GM18508 (cell line): ENCODE data around the gene CCDC181.

Source experiments
- ATAC-seq: cut with Tn5 transposase; IDR thresholded peaks from one replicate; pipeline ENCODE4 v1.9.1; 2021; ENCODE audit warnings: moderate number of reproducible peaks; ENCODE audit not compliant: insufficient read depth, unreplicated experiment

Gene CCDC181

GRCh38 chr1:169427081-169427641, at the start of gene CCDC181:
Gene CCDC181, minus strand, starts transcription at chr1:169427474. Its CDS starts 2,547 bp downstream, at chr1:169424927.
- ATAC-seq = no peak

- no peak for ATAC-seq
These were observed 48.6 kb upstream of the CCDC181 start for GRCh38 chr1:169475806-169476387.

- no peak for ATAC-seq
These were observed 47.2 kb upstream of the CCDC181 start for GRCh38 chr1:169474302-169474995.

DNA sequence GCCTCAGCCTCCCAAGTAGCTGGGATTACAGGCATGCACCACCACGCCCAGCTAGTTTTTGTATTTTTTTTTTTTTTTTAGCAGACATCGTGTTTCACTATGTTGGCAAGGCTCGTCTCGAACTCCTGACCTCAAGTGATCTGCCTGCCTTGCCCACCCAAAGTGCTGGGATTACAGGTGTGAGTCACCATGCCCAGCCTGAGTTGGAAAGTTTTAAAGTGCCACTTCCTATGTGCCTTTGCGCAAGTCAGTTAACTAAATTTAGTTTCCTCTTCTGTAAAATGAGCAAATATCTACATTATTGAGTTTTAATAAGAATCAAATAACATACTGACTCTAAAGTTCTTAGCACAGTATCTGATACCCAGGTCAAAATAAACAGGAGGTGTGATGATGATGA, 46.1 kb upstream of the CCDC181 start:
- no peak for ATAC-seq

- ATAC-seq = no peak
These were observed 45.5 kb upstream of the CCDC181 start for GRCh38 chr1:169472738-169473137.

- ATAC-seq = no peak
These were observed 41.7 kb upstream of the CCDC181 start for GRCh38 chr1:169468982-169469381.

- no peak for ATAC-seq
These were observed 39.3 kb upstream of the CCDC181 start for GRCh38 chr1:169466259-169467230.

GRCh38 chr1:169465281-169465680, 38.0 kb upstream of the CCDC181 start:
- ATAC-seq = no peak

DNA sequence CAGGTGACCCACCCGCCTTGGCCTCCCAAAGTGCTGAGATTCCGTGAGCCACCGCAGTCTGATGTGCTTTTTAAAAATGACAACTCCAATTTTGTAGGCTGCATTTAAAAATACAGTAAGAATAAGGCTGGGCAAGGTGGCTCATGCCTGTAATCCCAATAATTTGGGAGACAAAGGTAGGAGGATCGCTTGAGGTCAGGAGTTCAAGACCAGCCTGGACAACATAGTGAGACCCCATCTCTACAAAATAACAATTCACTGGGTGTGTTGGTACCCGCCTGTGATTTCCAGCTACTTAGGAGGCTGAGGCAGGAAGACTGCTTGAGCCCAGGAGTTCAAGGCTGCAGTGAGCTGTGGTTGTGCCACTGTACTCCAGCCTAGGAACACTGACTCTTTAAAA, 35.1 kb upstream of the CCDC181 start:
- ATAC-seq = no peak

DNA sequence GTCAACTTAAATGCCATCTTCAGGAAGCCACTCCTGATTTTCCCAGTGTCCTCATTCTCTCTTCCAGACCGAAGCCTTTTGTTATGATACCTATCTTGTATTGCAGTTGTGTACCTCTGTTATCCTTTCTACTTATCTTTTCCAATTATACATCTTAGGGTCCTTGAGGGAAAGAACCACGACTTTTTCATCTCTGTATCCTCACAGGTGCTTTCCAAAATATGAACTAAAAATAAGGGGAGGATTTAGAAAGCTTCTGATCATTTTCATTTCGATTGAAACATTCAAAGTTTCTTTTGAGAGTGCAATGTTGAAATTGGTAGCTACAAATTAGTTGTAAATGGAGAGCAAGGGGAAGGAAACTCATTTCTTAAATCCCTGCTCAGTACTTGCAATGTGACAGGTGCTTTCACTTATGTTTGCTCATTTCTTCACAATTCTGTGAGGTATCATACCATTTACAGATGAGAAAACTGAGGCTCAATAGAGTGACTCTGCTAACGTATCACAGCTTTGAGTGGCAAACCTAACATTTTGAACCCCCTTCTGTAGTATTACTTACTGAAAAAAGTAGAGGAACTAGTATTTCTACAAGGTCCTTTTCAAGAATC, 34.2 kb upstream of the CCDC181 start:
- no peak for ATAC-seq

- no peak for ATAC-seq
These were observed 33.0 kb upstream of the CCDC181 start for GRCh38 chr1:169460191-169460833.

DNA sequence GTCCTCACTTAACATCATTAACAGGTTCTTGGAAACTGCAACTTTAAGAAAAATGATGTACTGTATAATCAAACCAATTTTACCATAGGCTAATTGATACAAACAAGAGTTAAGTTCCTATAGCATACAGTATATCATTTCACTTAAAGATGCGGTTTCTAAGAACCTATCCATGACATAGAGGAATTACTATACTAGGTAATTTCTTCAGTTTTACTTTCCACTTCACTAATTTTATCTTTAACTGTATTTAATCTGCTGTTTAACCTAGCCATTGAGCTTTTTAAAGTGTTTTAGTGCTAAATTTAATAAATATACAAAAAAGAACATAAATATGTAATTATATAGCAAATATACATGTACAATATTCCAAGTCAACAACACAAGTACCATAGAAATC, 30.2 kb upstream of the CCDC181 start:
- no peak for ATAC-seq

GRCh38 chr1:169456029-169456428, 28.8 kb upstream of the CCDC181 start:
- no peak for ATAC-seq

GRCh38 chr1:169452921-169453320, 25.6 kb upstream of the CCDC181 start:
- ATAC-seq = no peak

DNA sequence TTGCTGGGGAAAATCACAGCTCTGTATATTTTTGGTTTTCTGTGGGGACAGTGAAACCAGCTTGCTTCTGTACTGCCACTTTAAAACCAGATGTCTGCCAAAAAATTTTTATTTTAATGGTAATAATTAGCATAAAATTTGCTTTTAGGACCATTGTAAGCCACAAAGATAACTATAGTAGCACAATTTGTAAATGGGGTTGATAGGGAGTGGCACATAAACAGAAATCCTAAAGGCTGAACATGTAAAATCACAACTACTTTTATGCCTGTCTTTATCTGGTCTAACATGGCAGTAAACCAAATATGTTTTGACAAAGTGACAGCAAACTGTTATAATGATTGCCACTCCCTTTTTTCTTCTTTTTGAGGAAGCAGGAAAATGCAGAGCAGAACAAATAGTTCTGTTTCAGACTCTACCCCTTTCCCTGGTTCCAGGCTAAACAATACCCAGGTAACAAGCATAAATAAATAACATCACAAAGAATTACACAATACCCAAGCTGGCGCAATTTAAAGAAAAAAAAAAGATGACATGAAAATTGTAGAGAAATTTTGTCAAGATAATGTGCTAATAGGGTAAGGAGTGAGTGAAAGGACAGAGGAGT, 24.0 kb upstream of the CCDC181 start:
- no peak for ATAC-seq

DNA sequence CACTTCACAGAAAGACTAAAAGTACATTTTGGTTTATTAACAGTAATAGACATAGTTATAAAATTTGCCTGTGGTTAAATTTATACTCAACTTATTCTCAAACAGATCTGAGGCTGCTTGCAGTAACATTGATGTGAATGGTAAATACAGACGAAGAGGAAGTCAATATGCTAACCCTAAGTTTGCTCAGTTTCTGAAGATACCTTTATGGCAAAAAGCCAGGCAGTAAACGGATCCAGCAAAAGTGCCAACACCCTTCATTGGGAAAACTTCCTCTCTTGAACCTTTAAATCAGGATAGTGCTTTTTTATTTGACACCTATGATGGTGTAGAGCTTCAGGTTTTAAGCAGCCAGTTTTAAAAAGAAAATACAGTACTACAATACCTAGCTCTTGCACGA, 16.6 kb upstream of the CCDC181 start:
- ATAC-seq = no peak

DNA sequence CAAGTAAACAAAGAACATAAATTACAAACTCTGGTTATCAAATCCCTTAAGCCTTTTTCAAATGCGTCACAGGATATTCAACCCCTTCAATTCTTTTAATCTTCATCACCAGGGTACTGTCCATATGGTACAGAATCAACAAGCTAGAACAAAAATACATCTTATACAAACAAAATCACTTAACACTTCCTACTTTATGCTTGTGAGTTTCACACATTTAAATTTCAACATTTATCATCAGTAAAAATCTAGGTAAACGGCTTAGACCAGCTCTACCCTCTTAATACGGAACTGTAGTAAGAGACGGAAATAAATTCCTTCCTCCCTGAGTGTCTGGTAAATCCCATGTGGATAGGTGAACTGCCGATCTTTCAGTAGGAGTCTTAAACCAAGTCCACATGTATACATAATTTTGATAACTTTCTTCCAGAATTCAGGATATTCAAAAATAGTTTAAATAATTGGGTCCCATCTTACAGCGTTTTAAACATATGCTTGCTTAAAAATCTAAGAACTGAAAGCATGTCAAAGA, 1.0 kb downstream of the CCDC181 start:
- no peak for ATAC-seq

DNA sequence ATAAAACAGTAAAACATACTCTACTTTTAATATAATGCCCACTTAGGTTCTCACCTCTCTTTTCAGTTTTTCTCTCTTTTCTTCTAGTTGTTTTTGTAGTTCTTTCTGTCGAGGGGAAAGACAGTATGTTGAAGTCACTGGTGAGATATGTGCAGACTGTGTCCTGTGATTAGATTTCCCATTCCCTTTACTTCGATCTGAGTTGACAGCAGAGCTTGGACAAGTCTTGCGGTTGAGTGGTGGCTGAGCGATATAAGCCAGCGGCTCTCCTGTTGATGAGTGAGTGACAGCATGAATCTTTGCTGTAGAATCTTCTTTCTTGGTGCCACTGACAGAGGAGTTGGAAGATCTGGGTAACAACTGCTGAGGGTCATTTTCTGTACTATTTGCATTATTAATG, 6.0 kb downstream of the CCDC181 start:
- ATAC-seq = no peak

GRCh38 chr1:169414952-169415351, 12.3 kb downstream of the CCDC181 start:
- no peak for ATAC-seq
